ENCODE measurements around the gene ZNF217.
"Not testable (repeated sequence)": the region's sequence is repeated elsewhere in the genome, so short reads cannot be mapped to it uniquely, and the experiment has no call there.

ZNF217 gene

GRCh38 chr20:53569005-53569404 is 24.6 kb downstream of the ZNF217 start:
- Histone ChIP-seq H3K9me3 (ENCODE audit: control insufficient read depth, low read length) (no peaks in the 10 kb centered on the region), H3K36me3 (ENCODE audit: control insufficient read depth, insufficient read depth, low read length, severe bottlenecking) (peaks cover 97% of the 10 kb centered on the region), H3K9ac (ENCODE audit: low read length) (no peak overlapping the region), H3K4me3 (ENCODE audit: low read length) (no peak overlapping the region), H3K4me1 (ENCODE audit: control insufficient read depth, insufficient read depth, low read length) (peaks cover 24% of the 10 kb centered on the region), H3K27me3 (replicated peaks; ENCODE audit: control insufficient read depth, insufficient read depth, low read length) (no peaks in the 10 kb centered on the region)
- no peak for DNase-seq (ENCODE audit: low read depth)

- H3K4me3 ChIP-seq (ENCODE audit: low read length), result no peak overlapping the region
- H3K9me3 ChIP-seq (ENCODE audit: control insufficient read depth, low read length), result no peaks in the 10 kb centered on the region
- H3K9ac ChIP-seq (ENCODE audit: low read length), result no peak overlapping the region
- H3K27me3 ChIP-seq (replicated peaks; ENCODE audit: control insufficient read depth, insufficient read depth, low read length), result no peaks in the 10 kb centered on the region
- H3K4me1 ChIP-seq (ENCODE audit: control insufficient read depth, insufficient read depth, low read length), result peaks cover 24% of the 10 kb centered on the region
- peaks cover 93% of the 10 kb centered on the region for H3K36me3 ChIP-seq (ENCODE audit: control insufficient read depth, insufficient read depth, low read length, severe bottlenecking)
- DNase-seq (ENCODE audit: low read depth), result no peak
These were observed 25.3 kb downstream of the ZNF217 start for GRCh38 chr20:53568351-53568750.

- DNase-seq (ENCODE audit: low read depth), result no peak
- Histone ChIP-seq H3K9ac (ENCODE audit: low read length) (no peak overlapping the region), H3K9me3 (ENCODE audit: control insufficient read depth, low read length) (no peaks in the 10 kb centered on the region), H3K4me1 (ENCODE audit: control insufficient read depth, insufficient read depth, low read length) (peaks cover 19% of the 10 kb centered on the region), H3K4me3 (ENCODE audit: low read length) (no peak overlapping the region), H3K36me3 (ENCODE audit: control insufficient read depth, insufficient read depth, low read length, severe bottlenecking) (peaks cover 84% of the 10 kb centered on the region), H3K27me3 (replicated peaks; ENCODE audit: control insufficient read depth, insufficient read depth, low read length) (no peaks in the 10 kb centered on the region)
These were observed 26.2 kb downstream of the ZNF217 start for GRCh38 chr20:53567379-53567917.

GRCh38 chr20:53566623-53567022 is 27.0 kb downstream of the ZNF217 start:
- peaks cover 76% of the 10 kb centered on the region for H3K36me3 ChIP-seq (ENCODE audit: control insufficient read depth, insufficient read depth, low read length, severe bottlenecking)
- H3K4me1 ChIP-seq (ENCODE audit: control insufficient read depth, insufficient read depth, low read length), result peaks cover 11% of the 10 kb centered on the region
- not testable (repeated sequence) for H3K9me3 ChIP-seq (ENCODE audit: control insufficient read depth, low read length); DNase-seq (ENCODE audit: low read depth); H3K27me3 ChIP-seq (replicated peaks; ENCODE audit: control insufficient read depth, insufficient read depth, low read length); H3K4me3 ChIP-seq (ENCODE audit: low read length); H3K9ac ChIP-seq (ENCODE audit: low read length)

- H3K9ac ChIP-seq (ENCODE audit: low read length), result no peak overlapping the region
- peaks cover 62% of the 10 kb centered on the region for H3K36me3 ChIP-seq (ENCODE audit: control insufficient read depth, insufficient read depth, low read length, severe bottlenecking)
- no peak overlapping the region for H3K4me3 ChIP-seq (ENCODE audit: low read length)
- H3K9me3 ChIP-seq (ENCODE audit: control insufficient read depth, low read length), result no peaks in the 10 kb centered on the region
- no peaks in the 10 kb centered on the region for H3K27me3 ChIP-seq (replicated peaks; ENCODE audit: control insufficient read depth, insufficient read depth, low read length)
- H3K4me1 ChIP-seq (ENCODE audit: control insufficient read depth, insufficient read depth, low read length), result peaks cover 9% of the 10 kb centered on the region
- DNase-seq (ENCODE audit: low read depth), result no peak
These were observed 28.4 kb downstream of the ZNF217 start for GRCh38 chr20:53565254-53565653.

- not testable (repeated sequence) for H3K9ac ChIP-seq (ENCODE audit: low read length); H3K4me1 ChIP-seq (ENCODE audit: control insufficient read depth, insufficient read depth, low read length); H3K27me3 ChIP-seq (replicated peaks; ENCODE audit: control insufficient read depth, insufficient read depth, low read length); H3K4me3 ChIP-seq (ENCODE audit: low read length); DNase-seq (ENCODE audit: low read depth); H3K9me3 ChIP-seq (ENCODE audit: control insufficient read depth, low read length)
- peaks cover 32% of the 10 kb centered on the region for H3K36me3 ChIP-seq (ENCODE audit: control insufficient read depth, insufficient read depth, low read length, severe bottlenecking)
These were observed 31.4 kb downstream of the ZNF217 start for GRCh38 chr20:53562104-53562764.

- Histone ChIP-seq H3K36me3 (ENCODE audit: control insufficient read depth, insufficient read depth, low read length, severe bottlenecking) (peaks cover 25% of the 10 kb centered on the region), H3K4me3 (ENCODE audit: low read length) (no peak overlapping the region), H3K9ac (ENCODE audit: low read length) (no peak overlapping the region), H3K9me3 (ENCODE audit: control insufficient read depth, low read length) (no peaks in the 10 kb centered on the region), H3K27me3 (replicated peaks; ENCODE audit: control insufficient read depth, insufficient read depth, low read length) (no peaks in the 10 kb centered on the region), H3K4me1 (ENCODE audit: control insufficient read depth, insufficient read depth, low read length) (no peaks in the 10 kb centered on the region)
- no peak for DNase-seq (ENCODE audit: low read depth)
These were observed 32.1 kb downstream of the ZNF217 start for GRCh38 chr20:53561505-53561904.

GRCh38 chr20:53559816-53560215 is 33.8 kb downstream of the ZNF217 start:
- DNase-seq (ENCODE audit: low read depth), result no peak
- Histone ChIP-seq H3K4me1 (ENCODE audit: control insufficient read depth, insufficient read depth, low read length) (no peaks in the 10 kb centered on the region), H3K9ac (ENCODE audit: low read length) (no peak overlapping the region), H3K4me3 (ENCODE audit: low read length) (no peak overlapping the region), H3K27me3 (replicated peaks; ENCODE audit: control insufficient read depth, insufficient read depth, low read length) (no peaks in the 10 kb centered on the region), H3K9me3 (ENCODE audit: control insufficient read depth, low read length) (no peaks in the 10 kb centered on the region), H3K36me3 (ENCODE audit: control insufficient read depth, insufficient read depth, low read length, severe bottlenecking) (peaks cover 9% of the 10 kb centered on the region)

GRCh38 chr20:53557130-53557529 is 36.5 kb downstream of the ZNF217 start:
- no peaks in the 10 kb centered on the region for H3K9me3 ChIP-seq (ENCODE audit: control insufficient read depth, low read length)
- no peaks in the 10 kb centered on the region for H3K4me1 ChIP-seq (ENCODE audit: control insufficient read depth, insufficient read depth, low read length)
- DNase-seq (ENCODE audit: low read depth), result no peak
- H3K27me3 ChIP-seq (replicated peaks; ENCODE audit: control insufficient read depth, insufficient read depth, low read length), result no peaks in the 10 kb centered on the region
- no peak overlapping the region for H3K4me3 ChIP-seq (ENCODE audit: low read length)
- H3K36me3 ChIP-seq (ENCODE audit: control insufficient read depth, insufficient read depth, low read length, severe bottlenecking), result no peaks in the 10 kb centered on the region
- no peak overlapping the region for H3K9ac ChIP-seq (ENCODE audit: low read length)

- Histone ChIP-seq H3K9ac (ENCODE audit: low read length) (no peak overlapping the region), H3K36me3 (ENCODE audit: control insufficient read depth, insufficient read depth, low read length, severe bottlenecking) (no peaks in the 10 kb centered on the region), H3K27me3 (replicated peaks; ENCODE audit: control insufficient read depth, insufficient read depth, low read length) (no peaks in the 10 kb centered on the region), H3K4me1 (ENCODE audit: control insufficient read depth, insufficient read depth, low read length) (no peaks in the 10 kb centered on the region), H3K4me3 (ENCODE audit: low read length) (no peak overlapping the region), H3K9me3 (ENCODE audit: control insufficient read depth, low read length) (no peaks in the 10 kb centered on the region)
- DNase-seq (ENCODE audit: low read depth), result no peak
These were observed 37.3 kb downstream of the ZNF217 start for GRCh38 chr20:53556267-53556897.

GRCh38 chr20:53555816-53556215 is 37.8 kb downstream of the ZNF217 start:
- Histone ChIP-seq H3K4me3 (ENCODE audit: low read length) (no peak overlapping the region), H3K27me3 (replicated peaks; ENCODE audit: control insufficient read depth, insufficient read depth, low read length) (no peaks in the 10 kb centered on the region), H3K36me3 (ENCODE audit: control insufficient read depth, insufficient read depth, low read length, severe bottlenecking) (no peaks in the 10 kb centered on the region), H3K9me3 (ENCODE audit: control insufficient read depth, low read length) (no peaks in the 10 kb centered on the region), H3K4me1 (ENCODE audit: control insufficient read depth, insufficient read depth, low read length) (no peaks in the 10 kb centered on the region), H3K9ac (ENCODE audit: low read length) (no peak overlapping the region)
- DNase-seq (ENCODE audit: low read depth), result no peak

Measured in adipocyte (in vitro differentiated cells).